CD8-positive, alpha-beta memory T cell (primary cell): ENCODE measurements around the gene CCNK. TPM values are rescaled to one million over a fixed set of nuclear protein-coding genes. Genes with fewer than 3 reads are reported as not detected.
A peak's percentile ranks its signal among the peaks of the same experiment; 100 is the strongest.

Source experiments
- CTCF ChIA-PET: fragments of 350-600 bp; sonication (Branson Sonifier 250); formaldehyde crosslinking; loops from one replicate; lab custom pipeline; 2021; ENCODE audit warnings: antibody characterized with exemption; lab: Charles Lee
- POLR2A ChIA-PET: fragments of 350-600 bp; sonication (Branson Sonifier 250); formaldehyde crosslinking; loops from one replicate; lab custom pipeline; 2021; ENCODE audit warnings: antibody characterized with exemption; lab: Charles Lee
- DNase-seq, 5 donors: peaks; one replicate each; pipeline versions ENCODE4 v3.0.0 to v3.0.0-alpha.2; 2020 to 2022; ENCODE audit warnings: mixed read lengths in 1 of 5
- H3K27ac ChIP-seq: one replicate; pipeline ENCODE4 v1.7.0; 2013; ENCODE audit warnings: low read depth, mild to moderate bottlenecking, low read length, moderate library complexity
- H3K27me3 ChIP-seq: 2 replicates; pipeline ENCODE4 v1.7.0; 2013; ENCODE audit warnings: low read length, mild to moderate bottlenecking; ENCODE audit not compliant: insufficient read depth, poor library complexity, severe bottlenecking
- H3K36me3 ChIP-seq: 2 replicates; pipeline ENCODE4 v1.7.0; 2013; ENCODE audit warnings: mild to moderate bottlenecking, low read length, moderate library complexity; ENCODE audit not compliant: insufficient read depth
- H3K4me1 ChIP-seq: 2 replicates; pipeline ENCODE4 v1.7.0; 2013; ENCODE audit warnings: mild to moderate bottlenecking, low read length, moderate library complexity; ENCODE audit not compliant: insufficient read depth
- H3K4me3 ChIP-seq: 2 replicates; pipeline ENCODE4 v1.7.0; 2013; ENCODE audit warnings: mild to moderate bottlenecking, low read length
- H3K9me3 ChIP-seq: 2 replicates; pipeline ENCODE4 v1.7.0; 2013; ENCODE audit warnings: mild to moderate bottlenecking, low read length
- H3K27ac Mint-ChIP-seq, 8 donors: one replicate each; pipeline ENCODE4 v1.8.0; 2020 to 2021; ENCODE audit warnings: mixed read lengths in 8 of 8, mild to moderate bottlenecking in 6 of 8, inconsistent platforms in 3 of 8, moderate library complexity in 3 of 8
- H3K27me3 Mint-ChIP-seq, 2 donors: one replicate each; pipeline ENCODE4 v1.8.0; 2020 to 2021; ENCODE audit warnings: mixed read lengths in 2 of 2, mild to moderate bottlenecking in 1 of 2, moderate library complexity in 1 of 2
- H3K36me3 Mint-ChIP-seq, 3 donors: one replicate each; pipeline ENCODE4 v1.8.0; 2020 to 2021; ENCODE audit warnings: mixed read lengths in 3 of 3, inconsistent platforms in 1 of 3, mild to moderate bottlenecking in 1 of 3
- H3K4me1 Mint-ChIP-seq, 3 donors: one replicate each; pipeline ENCODE4 v1.8.0; 2020 to 2021; ENCODE audit warnings: mixed read lengths in 3 of 3, inconsistent platforms in 1 of 3, mild to moderate bottlenecking in 1 of 3
- H3K4me3 Mint-ChIP-seq, 7 donors: one replicate each; pipeline ENCODE4 v1.8.0; 2020 to 2021; ENCODE audit warnings: mixed read lengths in 7 of 7, mild to moderate bottlenecking in 6 of 7, moderate library complexity in 4 of 7, inconsistent platforms in 2 of 7
- H3K9me3 Mint-ChIP-seq, 5 donors: one replicate each; pipeline ENCODE4 v1.8.0; 2020 to 2022; ENCODE audit warnings: mixed read lengths in 5 of 5, mild to moderate bottlenecking in 3 of 5, moderate library complexity in 2 of 5, inconsistent platforms in 1 of 5
- polyA plus RNA-seq: library from polyadenylated mRNA; unstranded; fragments of 300-500 nt; fragmentation: Illumina TruSeq; gene quantifications from one replicate; pipeline ENCODE4 v1.2.3, GENCODE V29; 2021
- total RNA-seq, 2 experiments: library from RNA; stranded (reverse); gene quantifications; one replicate each; pipeline ENCODE4 v1.2.3, GENCODE V29; 2021

Gene CCNK
- total and polyA plus RNA-seq, 3 experiments from 2014 or later, result 16.4 to 115 (median 110) TPM

- H3K27me3 Mint-ChIP-seq, result no peaks in the 10 kb centered on the region
- no peak overlapping the region for H3K4me3 Mint-ChIP-seq
- no peak overlapping the region for H3K27ac ChIP-seq
- H3K27ac Mint-ChIP-seq, result peak overlapping the region in 2 of 8 donors; percentile 11 to 22
- H3K9me3 ChIP-seq, result no peaks in the 10 kb centered on the region
- H3K36me3 ChIP-seq, result peaks cover under 1% of the 10 kb centered on the region
- no peak overlapping the region for H3K4me3 ChIP-seq
- H3K4me1 ChIP-seq, result no peaks in the 10 kb centered on the region
- H3K27me3 ChIP-seq, result no peaks in the 10 kb centered on the region
- CTCF ChIA-PET, result no interaction called here
- POLR2A ChIA-PET, result no interaction called here
- peaks cover 0 to 39% (median 2%) of the 10 kb centered on the region in 3 donors for H3K36me3 Mint-ChIP-seq
- H3K4me1 Mint-ChIP-seq, result no peaks in the 10 kb centered on the region
- H3K9me3 Mint-ChIP-seq, result no peaks in the 10 kb centered on the region
- no peak for DNase-seq
Observed at GRCh38 chr14:99513946-99514551, 32.8 kb downstream of the CCNK start.

- Histone ChIP-seq H3K27ac (no peak overlapping the region), H3K36me3 (no peaks in the 10 kb centered on the region), H3K9me3 (no peaks in the 10 kb centered on the region), H3K27me3 (no peaks in the 10 kb centered on the region), H3K4me3 (no peak overlapping the region), H3K4me1 (no peaks in the 10 kb centered on the region)
- ChIA-PET CTCF (no interaction called here), POLR2A (no interaction called here)
- Mint-ChIP-seq H3K27ac (no peak overlapping the region), H3K36me3 (peaks cover 0 to 34% (median 0%) of the 10 kb centered on the region in 3 donors), H3K27me3 (no peaks in the 10 kb centered on the region), H3K9me3 (no peaks in the 10 kb centered on the region), H3K4me1 (peaks cover 0 to 3% (median 0%) of the 10 kb centered on the region in 3 donors), H3K4me3 (no peak overlapping the region)
- no peak for DNase-seq
Observed at GRCh38 chr14:99514552-99515300, 33.5 kb downstream of the CCNK start.

GRCh38 chr14:99515301-99516155, 34.3 kb downstream of the CCNK start:
- H3K4me3 Mint-ChIP-seq, result no peak overlapping the region
- peaks cover 0 to 33% (median 0%) of the 10 kb centered on the region in 3 donors for H3K36me3 Mint-ChIP-seq
- no peaks in the 10 kb centered on the region for H3K9me3 Mint-ChIP-seq
- DNase-seq, result no peak
- no peak overlapping the region for H3K27ac Mint-ChIP-seq
- Histone ChIP-seq H3K4me3 (no peak overlapping the region), H3K9me3 (no peaks in the 10 kb centered on the region), H3K4me1 (no peaks in the 10 kb centered on the region), H3K36me3 (no peaks in the 10 kb centered on the region), H3K27me3 (no peaks in the 10 kb centered on the region), H3K27ac (no peak overlapping the region)
- no peaks in the 10 kb centered on the region for H3K27me3 Mint-ChIP-seq
- POLR2A ChIA-PET, result interaction anchor here (0.6 kb wide), 1 partner anchor 169 kb away, joined by 3 read pairs; the partner anchor contains the start of gene CYP46A1
- H3K4me1 Mint-ChIP-seq, result peaks cover 0 to 3% (median 0%) of the 10 kb centered on the region in 3 donors
- CTCF ChIA-PET, result interaction anchor here (1.0 to 1.3 kb wide), 2 partner anchors 9 to 172 kb away, joined by 3 read pairs; no protein-coding TSS in a partner anchor

- CTCF ChIA-PET, result interaction anchor here (1.0 to 1.3 kb wide), 2 partner anchors 8 to 171 kb away, joined by 3 read pairs; no protein-coding TSS in a partner anchor
Observed at GRCh38 chr14:99516156-99516870, 35.1 kb downstream of the CCNK start.

GRCh38 chr14:99516871-99517642, 35.8 kb downstream of the CCNK start:
- Histone ChIP-seq H3K36me3 (no peaks in the 10 kb centered on the region), H3K4me1 (no peaks in the 10 kb centered on the region), H3K27ac (no peak overlapping the region), H3K9me3 (no peaks in the 10 kb centered on the region), H3K4me3 (no peak overlapping the region), H3K27me3 (no peaks in the 10 kb centered on the region)
- no peak overlapping the region for H3K4me3 Mint-ChIP-seq
- ChIA-PET POLR2A (no interaction called here), CTCF (interaction anchor here (1.3 to 1.5 kb wide), 3 partner anchors 103 to 171 kb away, joined by 3 to 8 read pairs (median 3); no protein-coding TSS in a partner anchor)
- H3K27ac Mint-ChIP-seq, result no peak overlapping the region
- peaks cover 0 to 21% (median 0%) of the 10 kb centered on the region in 3 donors for H3K36me3 Mint-ChIP-seq
- H3K9me3 Mint-ChIP-seq, result no peaks in the 10 kb centered on the region
- H3K27me3 Mint-ChIP-seq, result no peaks in the 10 kb centered on the region
- peaks cover 0 to 3% (median 0%) of the 10 kb centered on the region in 3 donors for H3K4me1 Mint-ChIP-seq
- DNase-seq, result no peak

More at GRCh38 chr14:99516156-99516870, 35.1 kb downstream of the CCNK start:
- Mint-ChIP-seq H3K27me3 (no peaks in the 10 kb centered on the region), H3K9me3 (no peaks in the 10 kb centered on the region), H3K4me1 (peaks cover 0 to 3% (median 0%) of the 10 kb centered on the region in 3 donors), H3K27ac (no peak overlapping the region), H3K4me3 (no peak overlapping the region), H3K36me3 (peaks cover 0 to 27% (median 0%) of the 10 kb centered on the region in 3 donors)
- Histone ChIP-seq H3K36me3 (no peaks in the 10 kb centered on the region), H3K27ac (no peak overlapping the region), H3K4me1 (no peaks in the 10 kb centered on the region), H3K27me3 (no peaks in the 10 kb centered on the region), H3K4me3 (no peak overlapping the region), H3K9me3 (no peaks in the 10 kb centered on the region)
- POLR2A ChIA-PET, result no interaction called here
- no peak for DNase-seq

- CTCF ChIA-PET, result interaction anchor here (0.7 to 1.5 kb wide), 3 partner anchors 102 to 110 kb away, joined by 3 to 8 read pairs (median 3); no protein-coding TSS in a partner anchor
- no peak for DNase-seq
Observed at GRCh38 chr14:99517643-99518381, 36.6 kb downstream of the CCNK start.

More at GRCh38 chr14:99517643-99518381, 36.6 kb downstream of the CCNK start:
- no peaks in the 10 kb centered on the region for H3K27me3 Mint-ChIP-seq
- H3K27ac Mint-ChIP-seq, result no peak overlapping the region
- Histone ChIP-seq H3K4me1 (no peaks in the 10 kb centered on the region), H3K27ac (no peak overlapping the region), H3K27me3 (no peaks in the 10 kb centered on the region), H3K4me3 (no peak overlapping the region), H3K36me3 (no peaks in the 10 kb centered on the region), H3K9me3 (no peaks in the 10 kb centered on the region)
- H3K4me1 Mint-ChIP-seq, result peaks cover 0 to 3% (median 0%) of the 10 kb centered on the region in 3 donors
- H3K9me3 Mint-ChIP-seq, result no peaks in the 10 kb centered on the region
- peaks cover 0 to 16% (median 0%) of the 10 kb centered on the region in 3 donors for H3K36me3 Mint-ChIP-seq
- POLR2A ChIA-PET, result no interaction called here
- no peak overlapping the region for H3K4me3 Mint-ChIP-seq
